ENCODE measurements around the gene IL23R.

The IL23R gene

DNA sequence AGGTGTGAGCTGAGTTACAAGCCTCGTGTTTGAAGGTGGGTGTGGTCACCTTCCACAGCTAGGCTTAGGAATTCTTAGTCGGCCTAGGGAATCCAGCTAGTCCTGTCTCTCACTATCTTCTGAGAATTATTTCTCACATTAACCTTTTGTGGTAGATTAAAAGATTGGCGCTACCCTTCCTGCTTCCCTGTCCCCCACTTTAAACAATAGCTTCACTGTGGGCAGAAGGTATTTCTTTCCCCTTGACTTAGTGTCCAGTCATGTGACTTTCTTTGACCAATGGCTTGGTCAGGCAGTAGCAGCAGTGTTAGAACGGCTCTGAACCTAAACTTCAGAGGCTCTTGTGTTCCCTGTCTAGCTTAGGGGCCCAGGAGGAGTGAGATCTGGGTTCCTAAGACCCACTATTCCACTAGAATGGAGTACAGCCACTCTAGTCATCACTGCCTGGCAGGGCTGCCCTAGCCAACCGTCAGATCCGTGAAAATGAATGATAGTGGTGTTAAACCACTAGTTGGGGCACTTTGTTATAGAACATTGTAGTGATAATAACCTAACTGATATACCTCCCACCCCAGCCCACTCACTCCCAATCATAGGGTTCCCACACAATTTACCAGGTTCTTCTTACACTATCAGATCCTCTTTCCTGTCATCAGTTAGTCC is 17.6 kb upstream of the IL23R start:
- DNase-seq = no peak
- intact Hi-C loops (cut with DNase I) = loop anchor here (1.0 kb wide), 2 partner anchors 152 to 383 kb away; no protein-coding TSS in a partner anchor

GRCh38 chr1:67149179-67149770 is 17.0 kb upstream of the IL23R start:
- intact Hi-C loops (cut with DNase I) = loop anchor here (1.0 kb wide), 2 partner anchors 153 to 384 kb away; no protein-coding TSS in a partner anchor

DNA sequence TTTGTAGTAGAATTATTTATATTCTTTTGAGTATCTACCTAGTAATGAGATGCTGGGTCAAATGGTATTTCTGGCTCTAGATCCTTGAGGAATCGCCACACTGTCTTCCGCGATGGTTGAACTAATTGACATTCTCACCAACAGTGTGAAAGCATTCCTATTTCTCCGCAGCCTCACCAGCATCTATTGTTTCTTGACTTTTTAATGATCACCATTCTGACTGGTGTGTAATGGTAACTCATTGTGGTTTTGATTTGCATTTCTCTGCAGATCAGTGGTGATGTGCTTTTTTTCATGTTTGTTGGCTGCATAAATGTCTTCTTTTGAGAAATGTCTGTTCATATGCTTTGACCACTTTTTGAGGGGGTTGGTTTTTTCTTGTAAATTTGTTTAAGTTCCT is 15.3 kb upstream of the IL23R start:
- no peak for DNase-seq
- intact Hi-C loops (cut with DNase I) = no loop called here

More at GRCh38 chr1:67149179-67149770, 17.0 kb upstream of the IL23R start:
- DNase-seq = peak in 7 of 10 donors; percentile 32 to 86 (median 56)

- intact Hi-C loops (cut with DNase I) = no loop called here
- no peak for DNase-seq
Observed at GRCh38 chr1:67158401-67158800, 7.9 kb upstream of the IL23R start.

GRCh38 chr1:67159233-67159632 is 7.0 kb upstream of the IL23R start:
- no peak for DNase-seq
- intact Hi-C loops (cut with DNase I) = no loop called here

GRCh38 chr1:67162954-67163353 is 3.3 kb upstream of the IL23R start:
- DNase-seq = no peak
- intact Hi-C loops (cut with DNase I) = no loop called here

DNA sequence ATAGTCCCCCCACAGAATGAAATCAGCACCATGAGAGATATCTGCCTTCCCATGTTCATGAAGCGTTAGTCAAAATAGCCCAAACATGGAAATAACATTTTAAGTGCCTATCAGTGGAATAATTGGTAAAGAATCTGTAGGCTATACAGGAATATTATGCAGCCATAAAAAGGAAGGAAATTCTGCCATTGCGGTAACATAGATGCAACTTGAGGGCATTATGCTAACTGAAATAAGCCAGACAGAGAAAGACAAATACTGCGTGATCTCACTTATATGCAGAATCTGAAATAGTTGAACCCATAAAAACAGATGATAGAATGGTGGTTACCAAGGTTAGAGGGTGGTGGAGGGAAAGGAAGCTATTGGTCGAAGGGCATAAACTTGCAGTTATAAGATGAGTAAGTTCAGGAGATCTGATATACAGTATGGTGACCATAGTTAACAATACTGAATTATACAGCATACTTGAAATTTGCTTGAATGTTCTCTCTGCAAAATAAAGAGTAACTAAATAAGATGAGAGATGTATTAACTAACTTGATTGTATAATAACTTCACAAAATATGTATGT is 699 bp upstream of the IL23R start:
- intact Hi-C loops (cut with DNase I) = no loop called here
- DNase-seq = no peak

GRCh38 chr1:67169496-67169895 is 3.2 kb downstream of the IL23R start:
- intact Hi-C loops (cut with DNase I) = no loop called here
- no peak for DNase-seq

- DNase-seq = no peak
Observed at GRCh38 chr1:67169932-67170331, 3.7 kb downstream of the IL23R start.

GRCh38 chr1:67170751-67171573 is 4.7 kb downstream of the IL23R start:
- intact Hi-C loops (cut with DNase I) = no loop called here
- no peak for DNase-seq

More at GRCh38 chr1:67169932-67170331, 3.7 kb downstream of the IL23R start:
- intact Hi-C loops (cut with DNase I) = no loop called here

DNA sequence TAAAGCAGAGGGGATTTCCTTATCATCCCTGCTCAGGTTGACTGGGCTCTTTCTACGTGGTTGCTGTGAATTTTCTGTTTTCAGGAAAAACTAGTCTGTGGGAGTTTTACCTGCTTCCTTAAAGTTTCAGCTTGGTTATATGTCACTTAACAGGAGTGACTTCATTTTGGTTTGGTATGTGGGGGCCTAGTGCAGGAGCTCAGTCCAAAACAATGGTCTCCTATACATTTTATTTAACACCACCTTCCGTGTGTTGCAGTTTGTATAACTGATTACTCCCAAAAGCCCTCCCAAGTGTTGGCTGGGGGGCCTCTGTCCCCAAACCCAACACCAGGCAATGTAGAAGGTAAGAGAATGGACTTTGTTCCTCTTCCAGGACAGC is 5.3 kb downstream of the IL23R start:
- no peak for DNase-seq
- intact Hi-C loops (cut with DNase I) = no loop called here

DNA sequence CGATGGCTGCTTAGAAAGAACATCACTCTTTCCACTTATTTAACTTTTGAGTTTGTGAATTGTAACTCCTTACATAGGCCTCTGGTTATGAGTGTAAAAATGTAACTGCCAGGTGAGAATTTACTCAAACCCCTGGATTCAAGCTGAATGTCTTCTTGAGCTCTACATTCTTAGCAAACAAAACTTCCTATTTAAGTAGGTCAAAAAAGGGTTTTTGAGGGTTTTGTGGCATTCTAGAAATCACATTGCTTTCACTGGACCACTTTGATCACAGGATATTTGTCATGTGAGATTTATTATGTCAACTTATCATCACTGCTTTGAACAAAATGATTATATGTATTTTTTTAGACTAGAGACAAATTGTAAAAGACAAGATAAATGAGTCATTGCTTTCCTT is 5.7 kb downstream of the IL23R start:
- DNase-seq = no peak
- intact Hi-C loops (cut with DNase I) = no loop called here

GRCh38 chr1:67173988-67174387 is 7.7 kb downstream of the IL23R start:
- intact Hi-C loops (cut with DNase I) = no loop called here
- no peak for DNase-seq

GRCh38 chr1:67174716-67175284 is 8.5 kb downstream of the IL23R start:
- intact Hi-C loops (cut with DNase I) = no loop called here
- DNase-seq = no peak

DNA sequence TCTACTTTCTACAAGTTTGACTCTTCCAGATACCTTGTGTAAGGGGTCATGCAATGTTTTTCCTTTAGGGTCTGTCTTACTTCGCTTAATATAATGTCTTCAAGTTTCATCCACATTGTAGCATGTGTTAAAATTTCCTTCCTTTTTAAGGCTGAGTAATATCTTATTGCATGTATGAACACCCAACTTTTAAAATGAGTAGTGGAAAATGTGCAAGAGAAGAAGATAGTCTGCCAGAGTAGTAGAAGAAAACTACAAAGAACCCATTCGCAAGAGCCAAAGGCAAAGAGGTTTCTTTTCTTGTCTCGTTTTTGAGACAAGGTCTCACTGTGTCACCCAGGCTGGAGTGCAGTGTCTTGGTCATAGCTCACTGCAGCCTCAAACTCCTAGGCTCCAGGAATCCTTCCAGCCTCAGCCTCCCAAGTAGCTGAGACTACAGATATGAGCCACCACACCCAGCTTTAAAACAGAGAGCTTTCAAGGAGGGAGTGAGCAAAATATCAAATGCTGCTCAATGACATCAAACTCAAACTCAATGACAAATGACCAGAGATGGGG is 9.4 kb downstream of the IL23R start:
- DNase-seq = no peak
- intact Hi-C loops (cut with DNase I) = no loop called here

- no peak for DNase-seq
Observed at GRCh38 chr1:67184838-67185421, 18.7 kb downstream of the IL23R start.

GRCh38 chr1:67188137-67188536 is 21.9 kb downstream of the IL23R start:
- intact Hi-C loops (cut with DNase I) = no loop called here
- DNase-seq = no peak

More at GRCh38 chr1:67184838-67185421, 18.7 kb downstream of the IL23R start:
- intact Hi-C loops (cut with DNase I) = no loop called here

- intact Hi-C loops (cut with DNase I) = no loop called here
Observed at GRCh38 chr1:67189953-67190352, 23.7 kb downstream of the IL23R start.

GRCh38 chr1:67190410-67190809 is 24.2 kb downstream of the IL23R start:
- intact Hi-C loops (cut with DNase I) = no loop called here
- no peak for DNase-seq

More at GRCh38 chr1:67189953-67190352, 23.7 kb downstream of the IL23R start:
- no peak for DNase-seq

DNA sequence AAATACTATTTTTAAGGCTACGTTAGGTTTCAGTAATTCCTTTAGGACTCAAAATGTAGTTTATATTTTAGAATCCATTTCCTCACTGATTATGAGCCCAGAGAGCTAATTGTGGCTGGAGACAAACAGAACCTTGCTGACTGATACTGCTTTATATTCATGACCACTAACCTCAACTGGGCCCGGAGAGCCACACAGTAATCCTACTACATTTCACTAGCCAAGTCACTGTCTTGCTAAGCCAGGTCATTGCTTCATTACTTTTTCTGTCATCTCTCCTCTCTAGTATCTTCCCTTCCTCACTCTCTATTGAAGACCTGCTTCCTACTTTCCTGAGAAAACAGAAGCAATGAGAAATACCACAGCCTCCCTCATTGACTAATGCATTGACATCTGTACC is 24.7 kb downstream of the IL23R start:
- intact Hi-C loops (cut with DNase I) = no loop called here
- no peak for DNase-seq

Data from posterior cingulate gyrus (tissue), 11 donors.